SU-DHL-6 (cell line): Measurements from ENCODE around the gene FAIM2.

ENCODE experiments used
- CTCF ChIP-seq: fragments of 200-600 bp; sonication (generic); IDR thresholded peaks from one replicate; pipeline ENCODE4 v1.5.1; 2017; ENCODE audit warnings: antibody characterized with exemption, mild to moderate bottlenecking, low read length, moderate library complexity; ENCODE audit not compliant: insufficient read depth, poor library complexity, severe bottlenecking
- EZH2phosphoT487 ChIP-seq: fragments of 200-600 bp; sonication (generic), shearing (Covaris generic); conservative IDR thresholded peaks from 2 replicates; pipeline ENCODE4 v1.6.1; 2018; ENCODE audit warnings: mild to moderate bottlenecking, antibody characterized with exemption, low read length, moderate library complexity, mixed read lengths

GRCh38 chr12:49825360-49825970 is 78.2 kb downstream of the FAIM2 start:
- no peak for TF ChIP-seq CTCF
- no peak for TF ChIP-seq EZH2phosphoT487
